Glutamatergic neuron (in vitro differentiated cells): ENCODE measurements around the gene ADAMTS17. TPM values are rescaled to one million over a fixed set of nuclear protein-coding genes. Genes with fewer than 3 reads are reported as not detected.

ENCODE experiments used
- DNase-seq: peaks from one replicate; pipeline ENCODE4 v3.0.0; 2022
- H3K27ac Mint-ChIP-seq: one replicate; pipeline ENCODE4 v1.8.0; 2020; ENCODE audit warnings: mild to moderate bottlenecking, mixed read lengths, inconsistent platforms; ENCODE audit not compliant: unreplicated experiment
- H3K27me3 Mint-ChIP-seq: one replicate; pipeline ENCODE4 v1.8.0; 2020; ENCODE audit warnings: mild to moderate bottlenecking, moderate library complexity, mixed read lengths, inconsistent platforms; ENCODE audit not compliant: unreplicated experiment
- H3K36me3 Mint-ChIP-seq: one replicate; pipeline ENCODE4 v1.8.0; 2020; ENCODE audit warnings: mild to moderate bottlenecking, mixed read lengths, inconsistent platforms; ENCODE audit not compliant: unreplicated experiment
- H3K4me1 Mint-ChIP-seq: one replicate; pipeline ENCODE4 v1.8.0; 2020; ENCODE audit warnings: mild to moderate bottlenecking, low read depth, mixed read lengths, inconsistent platforms; ENCODE audit not compliant: unreplicated experiment
- H3K4me3 Mint-ChIP-seq: one replicate; pipeline ENCODE4 v1.8.0; 2020; ENCODE audit warnings: mild to moderate bottlenecking, mixed read lengths, inconsistent platforms; ENCODE audit not compliant: unreplicated experiment
- H3K9me3 Mint-ChIP-seq: one replicate; pipeline ENCODE4 v1.8.0; 2020; ENCODE audit warnings: mild to moderate bottlenecking, moderate library complexity, mixed read lengths, inconsistent platforms; ENCODE audit not compliant: unreplicated experiment
- CTCF ChIP-seq: fragments of 200-600 bp; sonication (generic); IDR thresholded peaks from one replicate; pipeline ENCODE4 v1.5.0; 2021; ENCODE audit not compliant: partially characterized antibody, unreplicated experiment
- total RNA-seq: library from RNA; stranded (reverse); fragmentation: NEBNext Ultra II Directional; extraction: Animal tissue kit (Norgen Biotek cat#: 25700); gene quantifications from one replicate; pipeline ENCODE4 v1.2.1, GENCODE V29; 2021; ENCODE audit not compliant: unreplicated experiment

Gene ADAMTS17
- total RNA-seq, 1 donor from 2014 or later, result 6.8 TPM

GRCh38 chr15:100174904-100175275 lies 166.9 kb downstream of the ADAMTS17 start:
- DNase-seq, result no peak
- no peak overlapping the region for H3K4me3 Mint-ChIP-seq
- peaks cover 11% of the 10 kb centered on the region for H3K36me3 Mint-ChIP-seq
- TF ChIP-seq CTCF, result no peak
- H3K4me1 Mint-ChIP-seq, result no peaks in the 10 kb centered on the region
- no peaks in the 10 kb centered on the region for H3K27me3 Mint-ChIP-seq
- H3K9me3 Mint-ChIP-seq, result no peaks in the 10 kb centered on the region
- H3K27ac Mint-ChIP-seq, result no peak overlapping the region

- TF ChIP-seq CTCF, result no peak
- Mint-ChIP-seq H3K4me1 (no peaks in the 10 kb centered on the region), H3K27me3 (peaks cover under 1% of the 10 kb centered on the region), H3K27ac (no peak overlapping the region), H3K4me3 (no peak overlapping the region), H3K9me3 (no peaks in the 10 kb centered on the region), H3K36me3 (peaks cover 11% of the 10 kb centered on the region)
- DNase-seq, result no peak
These were observed 167.4 kb downstream of the ADAMTS17 start for GRCh38 chr15:100174159-100174903.

- peaks cover 3% of the 10 kb centered on the region for H3K27me3 Mint-ChIP-seq
- no peaks in the 10 kb centered on the region for H3K4me1 Mint-ChIP-seq
- no peaks in the 10 kb centered on the region for H3K9me3 Mint-ChIP-seq
- no peak for DNase-seq
- H3K36me3 Mint-ChIP-seq, result peaks cover 11% of the 10 kb centered on the region
- H3K27ac Mint-ChIP-seq, result no peak overlapping the region
- no peak overlapping the region for H3K4me3 Mint-ChIP-seq
- no peak for TF ChIP-seq CTCF
These were observed 169.3 kb downstream of the ADAMTS17 start for GRCh38 chr15:100172356-100173024.

GRCh38 chr15:100171411-100171810 lies 170.4 kb downstream of the ADAMTS17 start:
- H3K27ac Mint-ChIP-seq, result no peak overlapping the region
- peaks cover 11% of the 10 kb centered on the region for H3K36me3 Mint-ChIP-seq
- DNase-seq, result no peak
- H3K4me1 Mint-ChIP-seq, result no peaks in the 10 kb centered on the region
- no peak for TF ChIP-seq CTCF
- H3K27me3 Mint-ChIP-seq, result peaks cover 3% of the 10 kb centered on the region
- no peak overlapping the region for H3K4me3 Mint-ChIP-seq
- peaks cover 3% of the 10 kb centered on the region for H3K9me3 Mint-ChIP-seq
